ENCODE results near the gene MAG.
"Not testable (repeated sequence)": the region's sequence is repeated elsewhere in the genome, so short reads cannot be mapped to it uniquely, and the experiment has no call there.

MAG gene

GRCh38 chr19:35281303-35281702 is 10.7 kb upstream of the MAG start:
- no peak for DNase-seq

- no peak for DNase-seq
Measured at GRCh38 chr19:35284153-35285094, 7.5 kb upstream of the MAG start.

DNA sequence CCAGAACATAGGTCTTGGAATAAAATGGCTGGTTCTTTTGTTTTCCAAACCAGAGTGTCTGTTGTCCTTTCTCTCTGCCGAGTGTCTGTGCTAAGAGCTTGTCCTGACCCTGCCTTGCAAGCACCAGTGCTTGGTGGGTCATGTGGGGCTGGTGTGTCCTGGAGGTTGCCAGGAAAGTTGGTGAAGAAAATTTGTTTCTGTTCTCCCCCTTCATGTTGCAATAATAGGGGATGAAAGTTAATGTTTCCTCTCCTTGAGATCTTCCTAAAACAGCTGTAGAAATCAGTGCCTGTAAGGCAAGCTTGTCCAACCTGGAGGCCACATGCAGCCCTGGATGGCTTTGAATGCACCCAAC is 6.9 kb upstream of the MAG start:
- DNase-seq = no peak

DNA sequence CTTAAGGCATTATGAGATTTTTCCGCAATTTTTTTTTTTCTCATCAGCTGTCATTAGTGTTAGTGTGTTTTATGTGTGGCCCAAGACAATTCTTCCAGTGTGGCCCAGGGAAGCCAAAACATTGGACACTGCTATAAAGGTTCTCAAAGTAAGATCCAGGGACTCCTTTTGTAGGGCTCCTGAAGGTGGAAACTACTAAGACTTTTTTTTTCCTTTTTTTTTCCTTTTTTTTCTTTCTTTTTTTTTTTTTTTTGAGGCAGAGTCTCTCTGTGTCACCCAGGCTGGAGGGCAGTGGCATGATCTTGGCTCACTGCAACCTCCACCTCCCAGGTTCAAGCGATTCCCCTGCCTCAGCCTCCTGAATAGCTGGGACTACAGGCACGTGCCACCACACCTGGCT is 6.5 kb upstream of the MAG start:
- not testable (repeated sequence) for DNase-seq

GRCh38 chr19:35286101-35286500 is 5.9 kb upstream of the MAG start:
- not testable (repeated sequence) for DNase-seq

- DNase-seq = no peak
Measured at GRCh38 chr19:35287713-35288112, 4.2 kb upstream of the MAG start.

DNA sequence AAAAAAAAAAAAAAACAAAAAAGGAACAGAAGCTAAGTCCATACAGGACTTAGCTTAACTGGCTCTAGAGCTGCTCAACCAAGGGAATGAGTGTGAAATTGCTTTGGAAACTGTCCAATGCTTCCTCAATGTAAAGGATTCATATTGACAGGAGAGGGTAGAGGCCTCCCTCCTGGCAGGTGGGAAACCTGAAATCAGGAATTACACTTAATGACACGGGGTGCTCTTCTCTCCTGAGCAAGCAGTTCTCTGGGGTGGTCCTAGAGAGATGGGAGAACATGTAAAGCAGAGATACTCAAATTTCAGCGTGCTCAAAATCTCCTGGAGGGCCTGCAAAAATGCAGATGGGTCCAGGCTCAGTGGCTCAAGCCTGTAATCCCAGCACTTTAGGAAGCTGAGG is 3.6 kb upstream of the MAG start:
- no peak for DNase-seq

DNA sequence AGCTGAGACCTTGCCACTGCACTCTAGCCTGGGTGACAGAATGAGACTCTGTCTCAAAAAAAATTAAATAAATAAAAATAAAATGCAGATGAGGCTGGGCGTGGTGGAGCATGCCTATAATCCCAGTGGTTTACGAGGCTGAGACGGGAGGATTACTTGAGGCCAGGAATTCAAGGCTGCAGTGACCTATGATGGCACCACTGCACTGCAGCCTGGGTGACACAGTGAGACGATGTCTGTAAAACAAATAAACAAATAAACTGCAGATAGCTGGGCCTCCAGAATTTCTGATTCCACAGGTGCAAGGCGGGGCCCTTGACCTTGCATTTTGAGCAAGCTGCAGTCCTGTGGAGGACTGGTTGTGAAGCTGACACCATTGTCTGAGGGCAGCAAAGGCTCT is 3.1 kb upstream of the MAG start:
- no peak for DNase-seq

- no peak for DNase-seq
Measured at GRCh38 chr19:35290381-35291127, 1.4 kb upstream of the MAG start.

GRCh38 chr19:35291259-35291658 is 702 bp upstream of the MAG start:
- DNase-seq = no peak

DNA sequence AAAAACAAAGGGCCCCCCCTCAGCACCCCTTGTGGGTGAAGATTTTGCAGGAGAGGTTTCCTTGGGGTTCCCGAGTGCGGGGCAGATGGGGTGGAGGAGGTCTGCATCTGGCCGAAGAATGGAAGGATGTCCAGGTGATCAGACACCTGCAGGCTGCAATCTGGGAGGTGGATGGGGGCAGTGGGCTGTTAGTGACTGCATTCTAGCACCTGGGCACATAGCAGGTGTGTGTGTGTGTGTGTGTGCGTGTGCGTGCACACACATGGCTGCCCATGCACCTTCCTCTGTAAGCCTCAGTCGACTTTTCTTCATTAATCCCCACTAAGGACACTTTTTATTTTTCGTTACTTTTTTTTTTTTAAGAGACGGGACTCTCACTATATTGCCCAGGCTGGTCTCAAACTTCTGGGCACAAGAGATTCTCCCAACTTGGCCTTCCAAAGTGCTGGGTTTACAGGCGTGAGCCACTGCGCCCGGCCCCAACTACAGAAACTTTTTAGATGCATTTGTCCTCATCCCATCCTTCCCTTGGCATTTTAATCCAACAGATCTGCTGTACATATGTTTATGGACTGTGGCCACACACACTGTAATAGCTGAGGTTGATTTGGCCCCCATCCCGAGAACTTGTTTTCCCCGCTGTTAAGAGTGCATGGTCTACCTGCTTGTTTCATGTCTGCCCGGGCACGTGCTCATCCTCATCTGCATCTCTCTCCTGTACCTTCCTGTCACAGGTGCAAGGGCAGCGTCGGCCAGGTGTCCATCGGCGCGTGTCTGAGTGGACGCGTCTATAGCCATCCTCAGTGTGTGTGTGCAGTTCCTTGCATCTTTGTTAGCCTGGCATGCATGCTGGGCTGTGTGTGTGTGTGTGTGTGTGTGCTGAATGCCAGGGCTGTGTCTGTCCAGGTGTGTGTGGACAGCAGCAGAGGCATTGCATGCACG is 731 bp downstream of the MAG start:
- DNase-seq = no peak

DNA sequence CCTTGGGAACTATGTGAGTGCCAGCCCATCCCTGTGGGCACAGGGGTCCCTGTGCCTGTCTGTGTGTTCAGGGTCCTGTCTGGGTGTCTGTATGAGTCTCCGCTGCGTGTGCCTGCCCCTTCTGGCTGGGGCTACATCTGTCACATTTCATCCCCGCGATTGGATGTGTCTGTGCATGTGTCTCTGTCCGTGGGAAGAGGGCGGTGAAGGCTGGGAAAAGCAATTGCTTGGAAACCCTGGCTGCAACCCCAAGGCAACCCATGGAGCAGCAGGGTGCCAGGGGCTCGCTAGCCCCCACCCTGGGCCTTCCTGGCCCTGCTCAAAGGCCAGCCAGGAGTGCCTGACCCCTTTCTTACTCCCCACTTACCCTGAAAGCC is 1.4 kb downstream of the MAG start:
- no peak for DNase-seq

DNA sequence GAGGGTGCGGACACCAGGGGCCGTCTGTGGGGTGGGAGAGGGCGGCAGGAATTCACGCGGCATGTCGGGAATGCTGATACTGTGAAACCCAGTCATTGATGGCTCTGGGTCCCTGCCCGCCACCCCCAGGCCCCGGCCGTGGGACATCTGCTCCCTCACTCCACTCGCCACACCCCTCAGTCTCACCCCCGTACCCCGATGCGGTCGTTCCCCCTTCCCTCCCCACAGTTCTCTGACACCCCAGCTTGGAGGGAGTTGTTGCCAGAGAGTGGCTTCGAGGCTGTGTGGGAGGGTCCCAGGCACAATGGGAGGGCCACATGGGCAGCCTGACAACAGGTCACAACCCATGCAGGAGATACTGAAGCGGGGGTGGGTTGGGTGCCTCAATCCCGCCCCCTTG is 1.8 kb downstream of the MAG start:
- DNase-seq = no peak

DNA sequence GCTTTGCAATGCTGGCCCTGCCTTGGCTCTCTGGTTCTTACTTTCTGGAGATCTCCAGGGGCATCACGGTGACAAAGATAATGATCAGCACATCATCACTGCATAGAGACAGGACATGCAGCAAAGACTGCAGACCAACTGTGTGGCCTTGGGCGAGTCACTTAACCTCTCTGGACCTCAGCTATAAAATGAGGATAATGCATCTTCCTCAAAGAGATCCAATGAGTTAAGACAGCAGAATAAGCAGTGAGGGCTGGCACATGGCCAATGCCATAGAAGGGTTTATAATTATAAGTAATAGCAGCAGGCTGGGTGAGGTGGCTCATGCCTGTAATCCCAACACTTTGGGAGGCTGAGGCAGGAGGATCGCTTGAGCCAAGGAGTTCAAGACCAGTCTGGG is 2.4 kb downstream of the MAG start:
- no peak for DNase-seq

GRCh38 chr19:35294859-35295791 is 3.2 kb downstream of the MAG start:
- no peak for DNase-seq

- DNase-seq = no peak
Measured at GRCh38 chr19:35295792-35296462, 4.0 kb downstream of the MAG start.

DNA sequence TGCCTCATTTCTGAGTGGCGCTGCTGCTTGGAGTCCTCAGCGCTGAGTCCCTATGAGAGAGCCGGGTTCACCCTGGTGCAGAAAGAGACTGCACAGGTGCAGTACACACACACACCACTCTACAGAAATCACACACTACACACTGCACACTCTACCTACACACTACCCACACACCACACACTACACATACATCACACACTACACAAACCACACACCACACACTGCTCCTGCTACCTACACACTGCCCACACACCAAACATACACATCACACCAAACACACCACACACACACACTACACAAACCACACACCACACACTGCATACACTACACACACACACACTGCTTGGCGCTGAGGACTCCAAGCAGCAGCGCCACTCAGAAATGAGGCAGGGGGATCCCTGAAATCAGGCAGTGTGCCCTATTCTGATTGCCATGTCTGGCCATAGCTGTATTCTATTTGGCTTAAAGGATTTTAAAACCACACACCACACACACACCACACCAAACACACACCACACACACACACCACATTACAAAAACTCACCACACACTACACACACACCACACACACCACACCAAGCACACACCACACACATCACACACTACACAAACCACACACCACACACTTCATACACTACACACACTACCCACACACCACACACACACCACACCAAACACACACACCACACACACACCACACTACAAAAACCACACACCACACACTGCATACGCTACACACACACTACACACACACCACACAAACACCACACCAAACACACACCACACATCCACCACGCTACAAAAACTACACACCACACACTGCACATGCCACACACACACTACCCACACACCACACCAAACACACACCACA is 4.9 kb downstream of the MAG start:
- no peak for DNase-seq

GRCh38 chr19:35297515-35297848 is 5.5 kb downstream of the MAG start:
- no peak for DNase-seq

DNA sequence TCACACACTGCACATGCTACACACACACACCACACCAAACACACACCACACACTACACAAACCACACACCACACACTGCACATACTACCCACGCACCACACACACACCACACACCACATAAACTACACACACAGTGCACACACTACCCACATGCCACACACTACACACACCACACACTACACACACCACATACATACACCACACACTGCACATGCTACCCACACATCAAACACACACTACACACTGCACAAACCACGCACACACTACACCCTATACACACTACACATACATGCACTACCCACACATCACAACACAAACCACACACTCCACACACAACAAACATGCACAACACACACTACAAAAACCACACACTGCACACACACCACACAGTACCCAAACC is 6.0 kb downstream of the MAG start:
- no peak for DNase-seq

DNA sequence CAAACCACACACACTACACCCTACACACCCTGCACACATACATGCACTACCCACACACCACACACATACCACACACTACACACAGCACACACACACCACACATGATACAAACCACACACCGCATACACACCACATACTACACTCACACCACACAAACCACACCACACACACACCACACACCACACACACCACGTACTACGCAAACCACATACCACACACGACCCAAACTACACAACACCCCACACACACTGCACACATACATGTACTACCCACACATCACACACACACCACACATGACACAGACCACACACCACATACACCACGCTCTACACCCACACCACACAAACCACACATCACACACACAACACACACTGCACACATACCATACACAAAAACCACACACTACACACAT is 6.6 kb downstream of the MAG start:
- DNase-seq = no peak
